ENCODE measurements around the gene MST1.

DNA sequence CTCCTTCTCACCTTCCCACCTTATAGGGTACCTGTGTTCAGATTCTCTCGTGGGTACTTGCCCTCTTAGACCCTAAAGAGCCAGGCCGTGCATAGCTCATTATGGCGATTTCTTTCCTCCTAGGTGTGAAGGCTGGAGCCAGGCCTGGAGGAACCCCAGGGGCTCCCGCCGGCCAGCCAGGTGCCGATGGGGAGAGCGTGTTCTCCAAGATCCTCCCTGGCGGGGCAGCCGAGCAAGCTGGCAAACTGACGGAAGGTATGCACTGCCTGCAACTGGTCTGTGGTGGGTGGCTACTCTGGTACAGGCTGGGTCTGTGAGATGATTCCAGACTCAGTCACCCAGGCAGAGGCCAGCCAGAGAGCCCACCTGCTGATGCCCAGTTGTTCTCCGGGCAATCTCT lies 25.0 kb downstream of the MST1 start:
- TF ChIP-seq EP300 (IDR thresholded peaks at IDR 0.05) (no peak), POLR2AphosphoS5 (IDR thresholded peaks at IDR 0.05) (no peak), POLR2A (IDR thresholded peaks at IDR 0.05; ENCODE audit: low read depth) (no peak)
- TF ChIP-seq, protein P1, sequence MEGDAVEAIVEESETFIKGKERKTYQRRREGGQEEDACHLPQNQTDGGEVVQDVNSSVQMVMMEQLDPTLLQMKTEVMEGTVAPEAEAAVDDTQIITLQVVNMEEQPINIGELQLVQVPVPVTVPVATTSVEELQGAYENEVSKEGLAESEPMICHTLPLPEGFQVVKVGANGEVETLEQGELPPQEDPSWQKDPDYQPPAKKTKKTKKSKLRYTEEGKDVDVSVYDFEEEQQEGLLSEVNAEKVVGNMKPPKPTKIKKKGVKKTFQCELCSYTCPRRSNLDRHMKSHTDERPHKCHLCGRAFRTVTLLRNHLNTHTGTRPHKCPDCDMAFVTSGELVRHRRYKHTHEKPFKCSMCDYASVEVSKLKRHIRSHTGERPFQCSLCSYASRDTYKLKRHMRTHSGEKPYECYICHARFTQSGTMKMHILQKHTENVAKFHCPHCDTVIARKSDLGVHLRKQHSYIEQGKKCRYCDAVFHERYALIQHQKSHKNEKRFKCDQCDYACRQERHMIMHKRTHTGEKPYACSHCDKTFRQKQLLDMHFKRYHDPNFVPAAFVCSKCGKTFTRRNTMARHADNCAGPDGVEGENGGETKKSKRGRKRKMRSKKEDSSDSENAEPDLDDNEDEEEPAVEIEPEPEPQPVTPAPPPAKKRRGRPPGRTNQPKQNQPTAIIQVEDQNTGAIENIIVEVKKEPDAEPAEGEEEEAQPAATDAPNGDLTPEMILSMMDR (IDR thresholded peaks at IDR 0.05), result no peak

Measured in esophagus muscularis mucosa (tissue), 4 donors.